Skin of body (tissue), 2 donors: ENCODE results near the gene OCA2. TPM values are rescaled to one million over a fixed set of nuclear protein-coding genes. Genes with fewer than 3 reads are reported as not detected.
"Not testable (repeated sequence)": the region's sequence is repeated elsewhere in the genome, so short reads cannot be mapped to it uniquely, and the experiment has no call there.

Experiments used
- DNase-seq: peaks from one replicate; lab custom pipeline; 2025; lab: John Stamatoyannopoulos, UW
- total RNA-seq: library from RNA; depleted of rRNA; stranded (reverse); fragments of >200 nt; gene quantifications from one replicate; pipeline ENCODE4 v1.2.3, GENCODE V29; 2014

Gene OCA2
- total RNA-seq, 1 donor from 2014 or later, result 1.4 TPM

DNA sequence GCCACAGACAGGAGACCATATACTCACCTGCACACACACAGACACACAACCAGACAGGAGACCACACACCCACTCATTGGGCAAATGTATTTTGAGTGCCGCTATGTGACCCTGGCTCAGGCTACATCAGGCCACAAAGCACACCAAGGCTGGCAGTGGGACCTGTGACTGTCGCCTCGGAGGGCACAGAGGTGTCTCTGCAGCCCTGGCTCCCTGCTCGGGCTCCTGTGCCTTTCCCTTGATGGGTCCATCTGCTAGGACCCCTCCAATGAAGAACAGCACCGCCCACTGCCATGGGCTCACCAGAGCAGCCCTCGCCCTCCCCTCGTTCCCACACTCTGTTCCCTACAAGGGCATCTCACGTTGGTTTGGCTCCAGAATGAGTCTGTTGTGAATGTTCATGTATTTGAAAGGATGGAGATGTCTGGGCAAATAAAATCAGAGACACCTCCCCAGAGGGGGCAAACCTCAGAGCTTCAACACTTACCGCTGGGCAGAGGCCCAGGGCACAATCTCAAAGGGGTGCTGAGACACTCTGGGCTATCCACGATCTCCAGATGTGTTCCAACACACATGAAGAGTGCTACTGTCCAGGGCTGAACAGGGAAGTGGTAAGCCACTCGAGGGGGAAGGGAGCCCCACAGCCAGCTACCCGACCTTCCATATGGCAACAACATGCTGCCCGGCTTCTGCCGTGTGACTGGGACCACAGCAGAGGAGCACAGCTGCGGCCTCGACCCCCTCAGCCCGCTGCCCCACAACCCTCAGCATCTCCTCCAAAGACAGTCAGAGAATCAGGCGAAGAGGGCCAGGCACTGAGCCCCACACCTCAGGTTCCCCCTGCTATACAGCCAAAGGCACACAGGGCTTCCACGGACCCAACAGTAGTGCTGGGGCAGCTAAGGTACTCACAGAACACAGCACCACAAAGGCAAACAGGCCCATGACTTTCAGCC, 74.9 kb downstream of the OCA2 start:
- DNase-seq, result no peak

DNA sequence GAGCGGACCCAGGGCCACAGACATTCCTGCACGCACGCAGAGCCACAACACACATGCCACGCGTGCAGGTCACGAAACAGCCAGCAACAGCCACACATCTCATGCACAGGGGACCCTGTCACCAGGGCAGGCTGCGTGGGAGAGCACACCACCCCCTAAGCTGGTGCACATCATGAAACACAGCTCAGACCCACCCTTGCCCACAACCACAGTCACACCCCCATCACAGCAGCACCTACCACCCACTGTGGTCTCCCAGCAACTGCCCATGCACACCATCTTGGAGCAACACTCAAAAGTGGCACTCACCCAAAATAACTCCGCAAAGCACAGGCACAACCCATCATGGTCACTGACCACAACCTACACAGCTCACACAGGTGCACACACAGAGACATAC, 75.7 kb downstream of the OCA2 start:
- no peak for DNase-seq

- DNase-seq, result no peak
These were observed 76.2 kb downstream of the OCA2 start for GRCh38 chr15:28022961-28023360.

DNA sequence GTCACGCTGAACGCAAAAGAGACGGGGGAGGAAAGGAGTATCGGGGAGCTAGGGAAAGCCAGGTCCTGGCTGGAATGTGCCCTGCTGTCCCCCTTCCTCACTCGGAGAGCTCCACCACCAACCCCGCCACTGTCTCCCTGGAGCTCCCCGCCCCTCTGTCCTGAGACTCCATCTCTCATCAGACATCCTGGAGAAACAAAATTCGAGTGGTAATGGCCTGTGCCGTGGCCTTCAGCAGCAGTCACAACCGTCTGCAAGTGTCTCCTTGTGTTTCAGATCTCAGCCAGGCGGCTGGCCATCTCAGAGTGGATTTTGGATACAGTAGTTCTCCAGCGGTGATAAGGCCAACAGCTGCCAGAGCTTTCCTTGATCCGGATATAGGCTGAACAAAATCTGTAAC, 76.9 kb downstream of the OCA2 start:
- no peak for DNase-seq

GRCh38 chr15:28021281-28022039, 77.7 kb downstream of the OCA2 start:
- DNase-seq, result peak; percentile 10

DNA sequence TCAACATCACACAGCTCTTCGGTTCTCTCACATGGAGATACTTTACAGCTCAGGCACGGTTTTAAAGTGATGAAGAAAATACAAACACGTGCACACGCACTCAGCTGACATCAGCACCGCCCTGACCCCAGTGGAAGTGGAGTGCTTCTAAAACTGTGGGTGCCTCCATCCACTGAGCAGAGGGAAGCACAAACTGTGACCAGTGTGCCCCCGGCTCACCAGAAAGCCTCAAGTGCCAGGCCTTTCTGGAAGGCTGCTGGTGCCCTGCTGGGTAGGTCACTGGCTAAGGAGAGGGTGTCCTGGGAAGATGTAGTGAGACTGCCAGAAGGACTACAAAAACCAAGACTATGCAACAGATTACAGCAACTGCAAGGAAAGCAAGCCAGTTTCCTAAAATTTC, 78.5 kb downstream of the OCA2 start:
- no peak for DNase-seq

DNA sequence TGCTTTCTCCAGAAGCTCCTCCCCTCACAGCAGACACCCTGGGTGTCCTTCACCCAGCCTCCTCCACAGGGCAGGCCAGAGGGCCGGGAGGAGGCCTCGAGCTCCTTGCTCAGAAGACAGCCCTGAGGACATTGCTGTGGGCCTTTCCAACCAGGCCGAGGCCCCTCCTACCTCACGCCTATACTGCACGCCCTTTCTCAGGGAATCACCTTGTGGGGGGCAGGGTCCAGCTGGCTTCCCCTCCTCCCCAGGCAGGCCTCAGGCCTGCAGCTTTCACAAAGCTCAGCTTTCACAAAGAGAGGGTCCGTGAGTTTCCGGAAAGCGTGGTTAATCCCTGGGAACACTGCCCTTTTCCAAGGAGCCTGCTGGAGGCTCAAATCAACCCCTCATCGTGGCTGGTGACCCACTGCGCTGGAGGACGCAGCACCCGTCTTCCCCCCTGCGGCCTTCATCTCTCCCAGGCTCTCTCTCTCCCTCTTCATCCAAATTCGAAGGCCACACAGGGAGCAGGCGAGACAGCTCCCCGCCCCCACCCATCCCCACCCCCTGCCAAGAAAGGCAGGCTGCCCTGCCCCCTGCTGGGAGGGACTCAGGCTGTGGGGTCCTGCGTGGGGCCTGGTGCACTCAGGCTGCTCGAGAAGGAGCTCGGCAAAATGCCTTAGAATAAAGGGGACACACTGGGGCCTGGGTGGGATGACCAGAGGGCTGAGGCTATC, 79.4 kb downstream of the OCA2 start:
- no peak for DNase-seq

- no peak for DNase-seq
These were observed 80.6 kb downstream of the OCA2 start for GRCh38 chr15:28018291-28019044.

GRCh38 chr15:28017423-28017924, 81.6 kb downstream of the OCA2 start:
- no peak for DNase-seq

- DNase-seq, result no peak
These were observed 83.3 kb downstream of the OCA2 start for GRCh38 chr15:28015855-28016254.

- DNase-seq, result no peak
These were observed 84.4 kb downstream of the OCA2 start for GRCh38 chr15:28014623-28015200.

- DNase-seq, result no peak
These were observed 85.1 kb downstream of the OCA2 start for GRCh38 chr15:28013976-28014375.

DNA sequence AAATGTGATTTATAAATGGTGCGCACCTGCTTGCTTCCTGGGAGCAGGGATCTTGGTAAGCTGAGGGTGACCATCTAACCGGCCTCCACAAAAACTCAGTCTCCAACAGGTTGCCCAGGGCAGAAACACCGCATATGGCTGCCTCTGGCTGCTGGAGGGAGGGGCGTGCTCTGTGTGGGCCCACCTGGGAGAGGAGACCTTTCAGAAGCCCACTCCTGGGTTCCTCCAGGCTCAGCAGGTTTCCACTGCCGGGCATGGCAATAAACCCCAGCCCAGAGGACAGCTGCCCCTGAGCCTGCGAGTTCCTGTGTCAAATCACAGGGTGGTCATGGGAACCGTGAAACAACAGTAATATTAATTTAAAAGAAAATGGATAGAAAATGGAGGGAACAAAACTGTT, 85.6 kb downstream of the OCA2 start:
- no peak for DNase-seq

- no peak for DNase-seq
These were observed 86.9 kb downstream of the OCA2 start for GRCh38 chr15:28012231-28012630.

DNA sequence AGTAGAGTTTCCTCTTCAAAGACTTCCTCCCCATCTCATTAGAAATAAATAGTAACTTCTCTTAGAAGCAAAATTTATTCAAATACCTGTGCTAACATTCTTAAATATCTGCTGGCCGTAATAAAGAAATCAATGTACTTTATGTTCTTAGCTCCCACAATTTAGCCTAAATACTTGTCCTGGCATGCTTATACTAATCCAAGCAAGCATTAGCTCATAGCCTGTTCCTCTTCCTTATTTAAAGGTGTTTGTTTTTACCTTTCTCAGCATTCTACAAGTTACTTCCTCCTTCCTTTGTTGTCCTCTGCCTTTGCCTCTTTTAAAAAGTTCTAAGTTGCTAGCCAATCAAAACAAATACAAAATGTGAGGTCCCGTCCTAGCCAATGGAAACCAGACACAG, 90.9 kb downstream of the OCA2 start:
- not testable (repeated sequence) for DNase-seq

DNA sequence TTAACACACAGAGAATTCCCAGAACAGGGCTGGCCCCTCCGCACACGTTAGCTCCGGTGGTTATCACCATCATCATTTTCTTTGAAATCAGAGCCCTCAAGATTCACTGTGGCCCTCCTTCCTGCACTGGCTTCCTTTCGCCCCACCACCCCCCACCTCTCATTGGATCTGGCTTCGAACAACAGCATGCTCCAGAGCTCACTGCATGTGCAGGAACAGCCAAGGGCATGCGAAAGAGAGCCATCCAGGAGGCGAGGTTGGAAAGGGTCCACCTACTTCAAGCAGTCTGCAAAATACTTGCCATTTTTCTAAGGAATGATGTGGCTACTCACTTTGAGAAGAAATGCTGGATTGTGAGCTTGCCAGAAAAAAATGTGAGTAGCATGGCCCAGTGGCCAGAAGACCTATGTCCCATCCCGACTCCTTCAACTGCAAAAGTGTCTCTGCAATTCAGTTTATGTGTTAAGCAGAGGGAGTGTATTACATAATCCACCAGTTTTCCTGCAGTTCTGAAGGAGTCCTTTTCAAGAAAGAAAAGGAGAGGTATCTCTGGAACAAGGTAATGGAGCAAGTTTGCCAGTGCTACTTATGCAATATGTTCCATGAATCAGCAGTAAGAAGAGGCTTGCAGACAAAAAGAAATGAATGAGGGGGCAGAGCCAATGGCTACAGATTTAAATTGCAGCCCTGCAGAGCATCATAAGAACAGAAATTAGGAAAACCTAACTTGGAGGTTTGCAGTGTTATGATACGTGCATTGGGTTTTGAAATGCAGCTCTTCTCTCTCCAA, 92.8 kb downstream of the OCA2 start:
- DNase-seq, result no peak

GRCh38 chr15:28005004-28005527, 94.0 kb downstream of the OCA2 start:
- DNase-seq, result no peak

- DNase-seq, result no peak
These were observed 94.7 kb downstream of the OCA2 start for GRCh38 chr15:28004143-28005003.
